SU-DHL-6 (cell line): ENCODE results near the gene EMC9.

Experiments used
- CTCF ChIP-seq: fragments of 200-600 bp; sonication (generic); IDR thresholded peaks from one replicate; pipeline ENCODE4 v1.5.1; 2017; ENCODE audit warnings: antibody characterized with exemption, mild to moderate bottlenecking, low read length, moderate library complexity; ENCODE audit not compliant: insufficient read depth, poor library complexity, severe bottlenecking
- EZH2phosphoT487 ChIP-seq: fragments of 200-600 bp; sonication (generic), shearing (Covaris generic); conservative IDR thresholded peaks from 2 replicates; pipeline ENCODE4 v1.6.1; 2018; ENCODE audit warnings: mild to moderate bottlenecking, antibody characterized with exemption, low read length, moderate library complexity, mixed read lengths

GRCh38 chr14:24122416-24122815, 19.0 kb downstream of the EMC9 start:
- no peak for TF ChIP-seq EZH2phosphoT487
- no peak for TF ChIP-seq CTCF
